Ovary (tissue), 3 donors: ENCODE measurements around the gene STXBP2.

Source experiments
- CTCF ChIP-seq, 3 donors: fragments of 450-650 bp in 2 of 3; fragments of 200-600 bp in 1 of 3; IDR thresholded peaks; one replicate each; pipeline versions ENCODE4 v1.5.1 to v1.8.0; 2016 to 2022; ENCODE audit warnings: antibody characterized with exemption in 3 of 3, mild to moderate bottlenecking in 1 of 3
- POLR2A ChIP-seq: fragments of 450-650 bp; IDR thresholded peaks from one replicate; pipeline ENCODE4 v1.6.1; 2017; ENCODE audit warnings: antibody characterized with exemption, mild to moderate bottlenecking, moderate library complexity
- donor health status: DM: no; HTN: no; CAD: no.

GRCh38 chr19:7691497-7691896 is 54.6 kb downstream of the STXBP2 start:
- TF ChIP-seq CTCF (IDR thresholded peaks at IDR 0.05) (no peak), POLR2A (no peak)
